ENCODE data around the gene LUZP4. TPM values are rescaled to one million over a fixed set of nuclear protein-coding genes. Genes with fewer than 3 reads are reported as not detected.

The LUZP4 gene
- total RNA-seq: 10 to 100 TPM in 1 of 2 donors, not detected in 1; 10.1 TPM

- Histone ChIP-seq H3K27me3 (replicated peaks; ENCODE audit: insufficient read depth) (no peaks in the 10 kb centered on the region), H3K9me3 (no peaks in the 10 kb centered on the region)
- 96% methylated on average over 13 of the region's 17 CpGs for WGBS
Observed at GRCh38 chrX:115289465-115289864, at the start of gene LUZP4. Gene LUZP4, plus strand, starts transcription at chrX:115289715. Its CDS starts 45 bp downstream, at chrX:115289760.

GRCh38 chrX:115251458-115252233, 37.9 kb upstream of the LUZP4 start:
- TF ChIP-seq POLR2AphosphoS5 (IDR thresholded peaks at IDR 0.05) (no peak), POLR2A (IDR thresholded peaks at IDR 0.05) (no peak), CTCF (IDR thresholded peaks at IDR 0.05) (no peak)
- Histone ChIP-seq H3K4me3 (no peak overlapping the region), H3K27ac (no peak overlapping the region), H3K9me3 (no peaks in the 10 kb centered on the region), H3K4me1 (replicated peaks) (no peaks in the 10 kb centered on the region), H3K27me3 (replicated peaks; ENCODE audit: insufficient read depth) (no peaks in the 10 kb centered on the region), H3K36me3 (no peaks in the 10 kb centered on the region)
- no peak for DNase-seq (ENCODE audit: low spot score)
- 84% methylated on average over 2 of the region's 2 CpGs for WGBS
- intact Hi-C loops (cut with DNase I): no loop called here

More at GRCh38 chrX:115289465-115289864, at the start of gene LUZP4:
- H3K27ac ChIP-seq: no peak within 1 kb of the TSS
- intact Hi-C loops (cut with DNase I): loop anchor here (5.0 kb wide), 1 partner anchor 62 kb away; no protein-coding TSS in a partner anchor
- TF ChIP-seq POLR2A (IDR thresholded peaks at IDR 0.05) (no peak), POLR2AphosphoS5 (IDR thresholded peaks at IDR 0.05) (no peak), CTCF (IDR thresholded peaks at IDR 0.05) (no peak)
- H3K36me3 ChIP-seq: no peaks in the 10 kb centered on the region
- no peaks in the 10 kb centered on the region for H3K4me1 ChIP-seq (replicated peaks)
- DNase-seq (ENCODE audit: low spot score): no peak
- H3K4me3 ChIP-seq: no peak within 1 kb of the TSS

GRCh38 chrX:115255003-115255402, 34.5 kb upstream of the LUZP4 start:
- intact Hi-C loops (cut with DNase I): no loop called here
- H3K27ac ChIP-seq: no peak overlapping the region
- H3K4me1 ChIP-seq (replicated peaks): no peaks in the 10 kb centered on the region
- H3K36me3 ChIP-seq: no peaks in the 10 kb centered on the region
- H3K4me3 ChIP-seq: no peak overlapping the region
- DNase-seq (ENCODE audit: low spot score): no peak
- no peaks in the 10 kb centered on the region for H3K9me3 ChIP-seq
- WGBS: 79% methylated on average over 2 of the region's 2 CpGs
- TF ChIP-seq POLR2A (IDR thresholded peaks at IDR 0.05) (no peak), POLR2AphosphoS5 (IDR thresholded peaks at IDR 0.05) (no peak), CTCF (IDR thresholded peaks at IDR 0.05) (no peak)
- H3K27me3 ChIP-seq (replicated peaks; ENCODE audit: insufficient read depth): no peaks in the 10 kb centered on the region

GRCh38 chrX:115257711-115258110, 31.8 kb upstream of the LUZP4 start:
- TF ChIP-seq POLR2AphosphoS5 (IDR thresholded peaks at IDR 0.05): no peak
- no peak for TF ChIP-seq CTCF (IDR thresholded peaks at IDR 0.05)
- no peaks in the 10 kb centered on the region for H3K36me3 ChIP-seq
- no peaks in the 10 kb centered on the region for H3K27me3 ChIP-seq (replicated peaks; ENCODE audit: insufficient read depth)
- intact Hi-C loops (cut with DNase I): no loop called here
- H3K4me1 ChIP-seq (replicated peaks): no peaks in the 10 kb centered on the region
- no peaks in the 10 kb centered on the region for H3K9me3 ChIP-seq
- H3K4me3 ChIP-seq: no peak overlapping the region
- no peak overlapping the region for H3K27ac ChIP-seq
- DNase-seq (ENCODE audit: low spot score): no peak

All from prostate gland (tissue), 2 donors.